Measurements from ENCODE around the gene ITIH3. TPM values are rescaled to one million over a fixed set of nuclear protein-coding genes. Genes with fewer than 3 reads are reported as not detected.

ITIH3 gene
- total RNA-seq, 3 donors from 2014 or later: 0.72 to 1.4 (median 0.89) TPM

- Histone ChIP-seq H3K4me3 (no peak overlapping the region), H3K9me3 (no peaks in the 10 kb centered on the region), H3K36me3 (ENCODE audit: low read depth) (no peaks in the 10 kb centered on the region), H3K4me1 (ENCODE audit: low read depth) (no peaks in the 10 kb centered on the region)
- intact Hi-C loops (cut with DNase I, micrococcal nuclease): no loop called here
- ATAC-seq (no peak), DNase-seq (no peak)
- no peak for TF ChIP-seq CTCF (IDR thresholded peaks at IDR 0.05)
These were observed 48.7 kb downstream of the ITIH3 start for GRCh38 chr3:52843108-52843865.

GRCh38 chr3:52843881-52844280, 49.3 kb downstream of the ITIH3 start:
- Histone ChIP-seq H3K4me1 (ENCODE audit: low read depth) (no peaks in the 10 kb centered on the region), H3K9me3 (no peaks in the 10 kb centered on the region), H3K36me3 (ENCODE audit: low read depth) (no peaks in the 10 kb centered on the region), H3K4me3 (no peak overlapping the region)
- DNase-seq: no peak
- intact Hi-C loops (cut with DNase I, micrococcal nuclease): no loop called here
- ATAC-seq: no peak
- TF ChIP-seq CTCF (IDR thresholded peaks at IDR 0.05): no peak

- H3K4me1 ChIP-seq (ENCODE audit: low read depth): no peaks in the 10 kb centered on the region
- TF ChIP-seq CTCF (IDR thresholded peaks at IDR 0.05): no peak
- DNase-seq (no peak), ATAC-seq (no peak)
- no peaks in the 10 kb centered on the region for H3K9me3 ChIP-seq
- H3K36me3 ChIP-seq (ENCODE audit: low read depth): no peaks in the 10 kb centered on the region
- H3K4me3 ChIP-seq: no peak overlapping the region
- intact Hi-C loops (cut with DNase I, micrococcal nuclease): no loop called here
These were observed 49.8 kb downstream of the ITIH3 start for GRCh38 chr3:52844290-52844975.

GRCh38 chr3:52845157-52845556, 50.6 kb downstream of the ITIH3 start:
- intact Hi-C loops (cut with DNase I, micrococcal nuclease): no loop called here
- Histone ChIP-seq H3K4me3 (no peak overlapping the region), H3K9me3 (no peaks in the 10 kb centered on the region), H3K36me3 (ENCODE audit: low read depth) (no peaks in the 10 kb centered on the region), H3K4me1 (ENCODE audit: low read depth) (no peaks in the 10 kb centered on the region)
- DNase-seq (peak in 1 of 3 donors; percentile 34), ATAC-seq (peak; percentile 50)
- TF ChIP-seq CTCF (IDR thresholded peaks at IDR 0.05): no peak

- H3K9me3 ChIP-seq: no peaks in the 10 kb centered on the region
- H3K4me3 ChIP-seq: no peak overlapping the region
- intact Hi-C loops (cut with DNase I, micrococcal nuclease): no loop called here
- no peak for ATAC-seq
- peak; percentile 23 for TF ChIP-seq CTCF (IDR thresholded peaks at IDR 0.05)
- DNase-seq: peak in 1 of 3 donors; percentile 20
- no peaks in the 10 kb centered on the region for H3K36me3 ChIP-seq (ENCODE audit: low read depth)
- H3K4me1 ChIP-seq (ENCODE audit: low read depth): no peaks in the 10 kb centered on the region
These were observed 51.3 kb downstream of the ITIH3 start for GRCh38 chr3:52845691-52846431.
